ENCODE data around the gene NRP2.

- no peak for TF ChIP-seq CTCF (IDR thresholded peaks at IDR 0.05)
- TF ChIP-seq POLR2A (IDR thresholded peaks at IDR 0.05), result no peak
Observed at GRCh38 chr2:205778356-205778755, 96.1 kb downstream of the NRP2 start.
